ENCODE data around the gene NCAN. TPM values are rescaled to one million over a fixed set of nuclear protein-coding genes. Genes with fewer than 3 reads are reported as not detected.

NCAN gene
- polyA plus RNA-seq, 1 donor from 2014 or later = 52.1 TPM

GRCh38 chr19:19292607-19293006 is 80.8 kb downstream of the NCAN start:
- Histone ChIP-seq H3K27me3 (ENCODE audit: insufficient read depth, low read depth, low read length) (no peaks in the 10 kb centered on the region), H3K9me2 (ENCODE audit: insufficient read depth, low read length) (no peaks in the 10 kb centered on the region), H3K4me3 (ENCODE audit: low read length) (no peak overlapping the region), H3K79me2 (replicated peaks; ENCODE audit: insufficient read depth, low read length) (no peaks in the 10 kb centered on the region), H3K36me3 (ENCODE audit: insufficient read depth, low read length) (peaks cover 5% of the 10 kb centered on the region), H3K27ac (ENCODE audit: low read length) (no peak overlapping the region), H2AFZ (ENCODE audit: low read depth, low read length) (no peak overlapping the region), H3K9me3 (ENCODE audit: low read length) (no peaks in the 10 kb centered on the region), H3F3A (ENCODE audit: insufficient read depth, low read length, poor library complexity, severe bottlenecking) (no peaks in the 10 kb centered on the region), H3K4me2 (ENCODE audit: low read length) (no peak overlapping the region), H3K9ac (ENCODE audit: low read length) (no peak overlapping the region), H4K20me1 (ENCODE audit: insufficient read depth) (no peaks in the 10 kb centered on the region)
- TF ChIP-seq EZH2 (IDR thresholded peaks at IDR 0.05; ENCODE audit: borderline replicate concordance, insufficient read depth, low read length, poor library complexity, severe bottlenecking) = no peak
- TF ChIP-seq RAD21 (conservative IDR thresholded peaks at IDR 0.05) = no peak
- TF ChIP-seq TAF1 (IDR thresholded peaks at IDR 0.05; ENCODE audit: low read depth) = no peak
- TF ChIP-seq REST (IDR thresholded peaks at IDR 0.05; ENCODE audit: borderline replicate concordance) = no peak
- no peak for TF ChIP-seq POLR2AphosphoS5 (IDR thresholded peaks at IDR 0.05)

- Histone ChIP-seq H2AFZ (ENCODE audit: low read depth, low read length) (no peak overlapping the region), H3K9ac (ENCODE audit: low read length) (no peak overlapping the region), H3K9me2 (ENCODE audit: insufficient read depth, low read length) (no peaks in the 10 kb centered on the region), H3K79me2 (replicated peaks; ENCODE audit: insufficient read depth, low read length) (no peaks in the 10 kb centered on the region), H3K9me3 (ENCODE audit: low read length) (no peaks in the 10 kb centered on the region), H3K36me3 (ENCODE audit: insufficient read depth, low read length) (peaks cover 5% of the 10 kb centered on the region), H3K27me3 (ENCODE audit: insufficient read depth, low read depth, low read length) (no peaks in the 10 kb centered on the region), H3K27ac (ENCODE audit: low read length) (no peak overlapping the region), H3K4me2 (ENCODE audit: low read length) (no peak overlapping the region), H3K4me3 (ENCODE audit: low read length) (no peak overlapping the region), H3F3A (ENCODE audit: insufficient read depth, low read length, poor library complexity, severe bottlenecking) (no peaks in the 10 kb centered on the region), H4K20me1 (ENCODE audit: insufficient read depth) (no peaks in the 10 kb centered on the region)
- TF ChIP-seq RAD21 (conservative IDR thresholded peaks at IDR 0.05) (no peak), SMC3 (conservative IDR thresholded peaks at IDR 0.05; ENCODE audit: poor library complexity) (no peak), MXI1 (conservative IDR thresholded peaks at IDR 0.05; ENCODE audit: poor library complexity, severe bottlenecking) (no peak), EP300 (conservative IDR thresholded peaks at IDR 0.05; ENCODE audit: poor library complexity, severe bottlenecking) (no peak), CTCF (IDR thresholded peaks at IDR 0.05; ENCODE audit: poor library complexity, severe bottlenecking) (no peak), POLR2AphosphoS5 (IDR thresholded peaks at IDR 0.05) (no peak), REST (IDR thresholded peaks at IDR 0.05; ENCODE audit: borderline replicate concordance) (no peak)
Measured at GRCh38 chr19:19294914-19295313, 83.2 kb downstream of the NCAN start.

All from neural cell (in vitro differentiated cells).